Superior temporal gyrus (tissue), 1 donor: ENCODE measurements around the gene KLHL18.
A peak's percentile ranks its signal among the peaks of the same experiment; 100 is the strongest.
"Not testable (repeated sequence)": the region's sequence is repeated elsewhere in the genome, so short reads cannot be mapped to it uniquely, and the experiment has no call there.

Experiments used
- DNase-seq: peaks from one replicate; pipeline ENCODE4 v3.0.0-alpha.2; 2016; ENCODE audit errors: extremely low spot score

KLHL18 gene

DNA sequence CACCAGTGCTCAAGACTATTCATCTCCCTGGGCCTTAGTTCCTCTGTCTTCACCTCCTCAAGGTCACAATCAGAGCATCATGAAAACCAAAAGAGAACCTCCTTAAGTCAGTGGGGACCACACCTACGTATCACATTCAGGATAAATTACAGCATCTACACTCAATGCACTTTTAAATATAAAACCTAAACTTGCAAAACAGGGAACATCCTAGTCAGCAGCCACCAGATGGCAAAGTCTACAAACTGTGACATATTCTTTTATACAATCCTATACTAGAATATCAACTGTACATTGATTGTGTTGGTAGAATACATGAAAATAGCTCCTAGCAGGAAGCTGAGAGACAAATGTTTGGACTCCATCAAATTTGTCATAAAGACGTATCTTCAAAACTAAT, 8.1 kb upstream of the KLHL18 start:
- peak; percentile 33 for DNase-seq

DNA sequence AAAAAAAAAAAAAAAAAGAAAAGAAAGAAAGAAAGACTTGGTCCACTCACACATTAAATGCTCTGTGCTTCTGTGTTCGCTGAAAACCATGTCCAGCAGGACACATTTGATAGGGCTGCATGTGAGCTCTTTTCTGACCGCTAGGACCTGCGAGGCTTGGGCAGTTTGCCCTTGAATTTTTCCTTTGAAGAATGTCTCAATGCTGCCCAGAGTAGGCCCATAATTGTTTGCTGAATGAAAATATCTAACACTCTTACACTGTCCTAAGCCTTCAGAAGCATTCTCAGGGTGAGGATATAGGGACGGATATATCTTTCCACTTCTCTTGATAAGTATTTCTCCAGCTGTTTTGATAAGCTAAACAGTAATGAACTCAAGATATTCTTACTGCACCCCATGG, 6.2 kb upstream of the KLHL18 start:
- no peak for DNase-seq

DNA sequence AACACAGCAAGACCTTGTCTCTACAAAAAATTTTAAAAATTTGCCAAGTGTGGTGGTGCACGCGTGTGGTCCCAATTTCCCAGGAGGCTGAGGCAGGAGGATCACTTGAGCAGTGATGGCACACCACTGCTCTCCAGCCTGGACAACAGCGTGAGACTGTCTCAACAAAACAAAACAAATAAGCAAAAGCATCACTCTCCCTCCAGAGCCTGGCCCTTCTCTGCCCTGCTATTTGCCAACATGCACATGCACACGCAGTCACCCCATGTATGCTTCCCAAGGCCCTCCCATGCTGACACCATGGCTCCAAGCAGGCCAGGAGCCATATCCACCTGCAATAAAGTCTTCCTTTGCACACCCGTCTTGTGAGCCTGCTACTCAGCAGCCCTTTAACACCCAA, 2.2 kb upstream of the KLHL18 start:
- DNase-seq, result no peak

DNA sequence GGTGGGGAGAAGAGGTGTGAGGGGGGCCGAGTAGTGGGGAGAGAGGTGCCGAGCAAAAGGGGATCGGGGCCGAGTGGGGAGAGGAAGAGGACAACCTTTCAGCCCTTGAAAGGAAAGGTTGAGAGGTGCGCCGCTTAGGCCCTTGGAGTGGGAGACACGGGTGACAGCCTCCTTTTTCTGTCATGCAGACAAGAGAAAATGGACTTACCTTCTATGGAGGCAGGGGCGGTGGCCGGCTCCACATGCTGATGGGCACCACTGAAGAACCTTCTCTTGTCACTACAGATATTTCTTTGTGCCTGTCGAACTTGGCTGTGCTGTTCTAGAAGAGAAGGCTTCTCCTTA, 421 bp downstream of the KLHL18 start:
- DNase-seq, result peak; percentile 15

DNA sequence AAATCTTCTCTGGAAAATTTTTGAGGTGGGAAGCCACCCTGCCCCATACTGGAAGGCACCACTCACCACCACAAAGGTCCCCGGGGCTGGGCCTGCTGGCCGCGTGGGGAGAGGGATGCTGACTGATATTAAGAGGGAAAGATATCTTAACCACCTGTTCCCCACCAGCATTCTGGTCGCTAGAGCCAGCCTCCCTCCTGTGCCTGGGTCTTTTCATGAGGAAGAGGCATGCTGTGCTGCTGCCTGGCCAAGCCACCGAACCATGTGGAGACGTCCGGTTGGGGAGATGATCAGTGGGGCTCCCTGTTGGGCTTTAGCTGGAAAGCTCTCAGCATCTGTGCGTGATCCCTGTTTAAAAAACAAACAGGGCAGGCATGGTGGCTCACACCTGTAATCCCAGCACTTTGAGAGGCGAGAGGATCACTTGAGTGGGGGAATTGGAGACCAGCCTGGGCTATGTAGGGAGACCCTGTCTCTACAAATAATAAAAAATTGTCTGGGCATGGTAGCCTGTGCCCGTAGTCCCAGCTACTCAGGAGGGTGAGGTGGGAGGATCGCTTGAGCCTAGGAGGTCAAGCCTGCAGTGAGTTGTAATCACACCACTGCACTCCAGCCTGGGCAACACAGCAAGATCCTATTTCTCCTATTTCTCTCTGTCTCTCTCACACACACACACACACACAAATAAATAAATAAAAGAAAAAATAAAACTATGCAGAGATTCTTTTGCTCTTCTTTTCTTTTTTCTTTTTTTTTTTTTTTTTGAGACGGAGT, 1.0 kb downstream of the KLHL18 start:
- no peak for DNase-seq

DNA sequence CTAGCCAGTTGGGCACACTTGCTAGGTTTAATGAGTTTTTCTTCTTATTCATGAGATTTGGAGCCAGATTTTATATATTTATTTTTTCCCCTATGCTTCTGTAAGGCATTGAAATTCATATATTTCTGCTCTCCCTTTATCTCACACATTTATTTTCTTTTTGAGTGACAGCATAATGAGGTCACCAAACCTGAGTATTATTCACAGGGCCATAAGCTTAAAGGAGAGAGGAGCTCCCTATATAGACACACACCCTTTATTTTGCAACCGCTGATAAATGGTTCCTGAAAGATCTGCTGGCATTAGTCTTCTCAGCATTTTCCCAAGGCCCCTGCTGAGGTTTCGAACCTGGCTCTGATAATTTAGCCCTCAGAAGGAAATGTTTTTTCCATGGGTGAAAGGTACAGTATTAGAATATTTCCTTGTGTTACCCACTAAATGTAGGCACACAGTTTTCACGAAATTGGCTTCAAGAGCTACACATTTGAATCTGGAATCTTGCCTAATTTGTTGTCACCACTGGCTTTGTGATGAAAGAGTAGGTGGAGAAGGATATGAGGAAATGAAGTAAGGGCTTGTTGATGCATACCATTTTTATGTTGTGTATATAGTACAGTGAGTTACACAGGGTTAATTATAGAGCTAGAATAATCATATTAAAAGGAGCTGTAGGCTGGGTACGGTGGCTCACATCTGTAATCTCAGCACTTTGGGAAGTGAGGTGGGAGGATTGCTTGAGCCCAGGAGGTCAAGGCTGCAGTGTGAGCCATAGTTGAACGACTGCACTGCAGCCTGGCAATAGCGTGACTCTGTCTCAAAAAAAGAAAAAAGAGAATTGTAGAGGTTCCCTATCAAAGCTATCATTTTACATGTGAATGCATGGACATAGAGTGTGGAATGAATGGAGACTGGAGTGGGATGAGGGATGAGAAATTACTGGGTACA, 6.5 kb downstream of the KLHL18 start:
- DNase-seq, result no peak

DNA sequence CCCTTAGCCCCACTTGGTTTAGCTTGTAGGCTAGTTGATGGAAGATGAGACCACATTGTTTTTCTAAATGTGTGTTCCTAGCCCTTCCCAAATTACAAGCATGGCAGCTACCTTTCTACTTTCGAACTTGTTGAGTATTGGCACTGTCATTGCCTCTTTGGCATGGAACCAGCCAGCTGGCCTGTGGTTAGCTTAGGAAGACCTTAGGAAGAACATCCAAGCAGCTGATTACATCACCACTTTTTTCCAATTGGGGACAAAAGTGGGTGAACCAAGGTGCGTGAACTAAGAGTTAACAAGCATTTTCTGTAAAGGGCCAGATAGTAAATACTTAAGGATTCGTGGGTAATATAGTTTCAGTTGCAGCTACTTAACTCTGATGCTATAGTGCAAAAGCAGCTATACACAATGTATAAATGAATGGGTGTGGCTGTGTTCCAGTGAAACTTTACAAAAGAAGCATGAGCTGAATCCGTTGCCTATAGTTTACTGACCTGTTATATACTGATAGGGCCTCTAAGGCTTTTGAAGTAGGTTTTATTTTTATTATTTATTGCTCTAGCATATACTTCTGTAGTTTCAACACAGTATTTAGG, 8.5 kb downstream of the KLHL18 start:
- DNase-seq, result no peak

DNA sequence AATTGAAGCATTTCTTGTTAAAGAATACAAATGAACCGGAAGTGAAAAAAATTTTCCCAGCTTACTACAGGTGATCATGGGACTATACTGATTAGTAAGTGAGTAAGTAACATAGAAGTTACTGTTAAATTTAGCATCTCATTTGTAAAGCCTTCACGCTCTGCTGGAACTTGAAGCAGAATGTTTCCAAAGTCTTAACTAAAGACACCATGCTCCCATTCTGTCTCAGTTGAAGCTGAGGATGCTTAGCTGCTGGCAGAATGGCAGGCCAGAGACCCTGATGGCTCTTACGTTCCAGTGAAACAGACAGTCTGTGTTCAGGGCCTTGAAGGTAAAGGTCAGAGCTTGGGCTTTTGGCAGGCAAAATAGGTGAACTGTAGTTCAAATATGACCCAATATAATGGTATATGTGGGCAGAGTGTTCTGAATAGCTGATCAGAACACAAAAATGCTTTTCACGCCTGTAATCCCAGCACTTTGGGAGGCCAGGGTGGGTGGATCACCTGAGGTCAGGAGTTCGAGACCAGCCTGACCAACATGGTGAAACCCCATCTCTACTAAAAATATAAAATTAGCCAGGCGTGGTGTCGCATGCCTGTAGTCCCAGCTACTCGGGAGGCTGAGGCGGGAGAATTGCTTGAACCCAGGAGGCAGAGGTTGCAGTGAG, 9.1 kb downstream of the KLHL18 start:
- DNase-seq, result not testable (repeated sequence)

DNA sequence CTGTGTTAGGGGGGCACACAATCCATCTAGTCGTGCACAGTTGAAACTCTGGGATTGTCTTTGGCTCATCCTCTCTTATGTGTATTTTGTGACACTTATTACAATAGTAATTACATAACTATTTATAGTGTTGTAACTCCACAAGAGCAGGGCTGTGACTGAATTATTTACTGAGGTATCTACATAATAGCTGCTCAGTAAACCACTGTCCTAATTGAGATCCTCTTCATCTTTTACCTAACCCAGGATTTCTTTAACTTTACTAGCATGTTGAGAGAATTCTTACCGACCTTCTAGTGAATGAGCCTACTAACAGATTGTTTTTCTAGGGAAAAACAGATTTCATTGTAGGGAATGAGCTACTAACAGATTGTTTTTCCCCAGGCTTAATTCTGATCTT, 11.1 kb downstream of the KLHL18 start:
- no peak for DNase-seq

DNA sequence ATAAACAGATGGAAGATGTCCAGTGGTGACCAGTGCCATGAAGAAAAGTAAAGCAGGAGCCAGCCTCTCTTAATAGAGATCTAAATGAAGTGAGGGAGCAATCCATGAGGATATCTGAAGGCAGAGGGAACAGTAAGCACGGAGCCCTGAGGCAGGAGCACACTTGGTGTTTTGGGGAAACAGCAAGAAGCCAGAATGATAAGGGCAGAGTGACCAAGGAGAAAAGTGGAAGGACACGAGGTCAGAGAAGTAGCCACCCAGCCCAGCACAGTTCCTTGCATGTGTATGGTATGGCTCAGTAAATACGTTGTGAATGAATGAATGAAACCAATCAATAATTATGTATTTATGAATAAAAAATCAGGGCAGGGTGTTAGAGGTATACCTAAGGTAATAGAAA, 11.6 kb downstream of the KLHL18 start:
- DNase-seq, result no peak

DNA sequence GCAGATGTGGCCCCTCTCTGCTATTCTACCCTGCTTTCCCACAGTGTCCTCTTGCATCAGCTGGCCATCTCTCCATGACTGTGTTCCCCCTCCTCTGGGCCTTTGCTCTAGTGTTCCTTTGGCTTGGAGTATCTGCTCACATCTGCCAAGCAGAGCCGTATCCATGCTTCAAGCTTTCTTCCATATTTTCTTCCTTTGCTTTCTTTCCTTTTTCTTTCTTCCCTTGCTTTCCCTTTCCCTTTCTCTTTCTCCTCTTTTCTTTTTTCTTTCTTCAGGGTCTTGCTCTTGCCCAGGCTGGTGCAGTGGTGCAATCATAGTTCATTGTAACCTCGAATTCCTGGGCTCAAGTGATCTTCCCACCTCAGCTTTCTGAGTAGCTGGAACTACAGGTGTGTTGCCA, 12.6 kb downstream of the KLHL18 start:
- DNase-seq, result no peak

DNA sequence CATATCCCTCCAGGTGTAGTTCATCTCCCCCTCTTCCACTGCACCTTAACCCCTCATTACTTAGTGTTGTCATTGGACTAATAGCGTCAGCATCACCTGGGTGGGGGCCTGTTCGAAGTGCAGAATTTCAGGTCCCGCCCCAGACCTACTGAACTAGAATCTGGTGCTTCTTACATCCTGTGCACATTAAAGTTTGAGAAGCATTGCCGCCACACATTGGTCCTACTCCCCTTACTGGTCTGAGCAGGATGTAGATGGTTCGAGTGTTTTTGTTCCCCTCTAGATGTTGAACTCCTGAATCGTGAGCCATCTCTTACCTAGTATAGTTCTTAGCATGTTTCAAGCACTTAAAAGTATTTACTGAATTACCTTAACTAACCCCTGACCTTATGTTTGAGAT, 13.2 kb downstream of the KLHL18 start:
- DNase-seq, result no peak

DNA sequence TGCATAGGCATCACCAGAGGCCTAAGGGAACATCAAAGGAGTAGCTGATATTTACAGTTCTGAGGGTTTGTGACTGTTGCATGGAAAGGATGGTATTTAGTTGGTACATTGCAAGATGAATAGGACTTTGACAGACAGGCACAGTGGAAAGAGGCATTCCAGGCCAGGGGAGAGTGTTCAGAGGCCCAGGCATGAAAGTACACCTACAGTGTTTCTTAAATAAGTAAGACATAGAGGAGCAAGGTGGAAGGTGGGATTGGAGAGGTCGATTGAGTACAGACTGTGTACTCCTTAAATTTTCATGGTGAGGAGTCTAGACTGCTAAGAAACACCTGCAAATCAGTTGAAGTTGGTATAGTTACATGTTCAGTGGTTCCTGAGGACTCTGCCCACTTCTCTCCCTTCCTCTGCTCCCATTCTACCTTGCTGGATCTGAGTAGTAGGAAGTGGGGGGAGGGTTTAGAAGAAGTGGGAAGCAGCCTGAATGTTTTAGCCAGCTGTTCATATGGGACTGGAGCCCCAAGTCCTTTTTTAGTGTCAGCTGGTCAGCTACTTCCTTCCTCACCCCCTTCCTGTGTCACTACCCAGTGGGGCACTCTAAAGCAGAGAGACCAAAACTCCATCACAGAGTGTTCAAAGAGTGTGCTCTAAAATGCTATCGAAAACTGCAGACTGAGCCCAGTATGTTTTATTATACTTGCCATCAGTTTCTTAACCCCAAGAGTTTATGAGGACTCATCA, 14.0 kb downstream of the KLHL18 start:
- no peak for DNase-seq

DNA sequence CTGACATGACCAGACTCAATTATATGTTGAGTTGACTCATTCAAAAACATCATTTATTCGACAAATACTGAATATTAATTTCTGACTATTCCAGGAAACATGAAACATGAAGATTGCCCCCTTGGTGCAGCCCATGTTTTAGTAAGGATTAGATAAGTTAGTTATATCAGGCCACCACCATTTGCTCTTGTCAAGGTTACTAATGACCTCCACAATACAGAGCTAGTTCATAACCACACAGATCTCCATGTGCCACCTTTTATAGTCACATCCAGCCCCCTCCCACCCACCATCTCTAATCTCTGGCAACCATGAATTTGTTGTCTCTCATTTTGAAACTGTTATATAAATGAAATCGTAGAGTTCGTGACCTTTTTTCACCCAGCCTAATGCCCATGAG, 15.7 kb downstream of the KLHL18 start:
- no peak for DNase-seq

DNA sequence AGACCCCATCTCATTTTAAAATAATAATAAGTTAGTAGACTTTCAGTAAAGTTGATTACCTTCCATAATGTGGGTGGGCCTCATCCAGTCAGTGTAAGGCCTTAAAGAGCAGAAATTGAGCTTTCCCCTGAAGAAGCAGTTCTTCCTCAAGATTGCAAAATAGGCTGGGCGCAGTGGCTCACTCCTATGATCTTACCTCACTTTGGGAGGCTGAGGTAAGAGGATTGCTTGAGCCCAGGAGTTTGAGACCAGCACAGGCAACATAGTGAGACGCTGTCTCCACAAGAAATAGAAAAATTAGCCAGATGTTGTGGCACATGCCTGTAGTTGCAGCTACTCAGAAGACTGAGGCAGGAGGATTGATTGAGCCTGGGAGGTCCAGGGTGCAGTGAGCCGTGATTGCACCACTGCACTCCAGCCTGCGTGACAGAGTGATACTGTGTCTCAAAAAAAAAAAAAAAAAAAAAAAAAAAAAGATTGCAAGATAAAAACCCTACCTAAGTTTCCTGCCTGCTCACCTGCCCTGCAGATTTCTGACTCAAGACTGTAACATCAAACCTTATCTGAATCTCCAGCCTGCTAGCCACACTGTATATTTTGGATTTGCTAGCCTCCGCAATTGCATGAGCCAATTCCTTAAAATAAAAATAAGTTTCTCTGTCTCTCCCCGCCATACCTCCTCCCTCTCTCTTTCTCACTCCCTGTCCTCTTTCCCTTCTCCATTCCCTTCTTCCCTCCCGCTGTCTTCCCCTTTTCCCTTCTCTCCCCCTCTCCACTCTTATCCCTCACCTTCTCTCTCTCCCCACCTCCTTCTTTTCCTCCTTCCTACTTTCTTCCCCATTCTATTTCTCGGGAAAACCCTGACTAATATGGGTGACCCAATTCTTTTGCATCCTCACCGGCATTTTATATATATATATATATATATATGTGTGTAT, 16.9 kb downstream of the KLHL18 start:
- DNase-seq, result no peak

DNA sequence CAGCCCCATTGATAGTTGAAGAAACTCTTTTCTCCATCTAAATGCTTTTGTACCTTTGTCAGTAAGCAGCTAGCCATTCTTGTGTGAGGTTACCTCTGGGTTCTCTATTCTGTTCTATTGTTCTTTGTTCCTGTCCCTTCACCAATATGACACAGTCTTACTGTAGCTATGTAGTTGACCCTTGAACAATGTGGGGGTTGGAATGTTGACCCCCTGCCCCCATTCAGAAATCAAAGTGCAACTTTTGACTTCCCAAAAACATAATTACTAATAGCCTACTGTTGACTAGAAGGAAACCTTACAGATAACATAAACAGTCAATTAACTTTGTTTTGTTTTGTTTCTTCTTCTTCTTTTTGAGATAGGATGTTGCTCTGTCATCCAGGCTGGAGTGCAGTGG, 18.7 kb downstream of the KLHL18 start:
- no peak for DNase-seq

DNA sequence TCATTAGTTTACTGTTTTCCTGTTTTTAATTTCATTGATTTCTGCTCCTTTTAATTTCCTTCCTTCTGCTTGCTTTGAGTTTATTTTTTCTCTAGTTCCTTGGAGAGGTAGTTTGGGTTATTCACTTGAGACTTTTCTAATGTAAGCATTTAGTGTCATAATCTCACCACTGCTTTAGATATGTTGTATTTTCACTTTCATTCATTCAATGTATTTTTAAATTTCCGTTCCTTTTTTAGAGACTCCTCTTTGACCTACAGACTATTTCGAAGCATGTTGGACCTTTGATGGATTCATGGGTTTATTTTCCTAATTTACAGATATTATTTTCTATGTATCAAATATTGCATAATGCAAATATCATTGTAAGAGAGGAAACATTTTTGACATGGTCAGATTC, 23.3 kb downstream of the KLHL18 start:
- no peak for DNase-seq

DNA sequence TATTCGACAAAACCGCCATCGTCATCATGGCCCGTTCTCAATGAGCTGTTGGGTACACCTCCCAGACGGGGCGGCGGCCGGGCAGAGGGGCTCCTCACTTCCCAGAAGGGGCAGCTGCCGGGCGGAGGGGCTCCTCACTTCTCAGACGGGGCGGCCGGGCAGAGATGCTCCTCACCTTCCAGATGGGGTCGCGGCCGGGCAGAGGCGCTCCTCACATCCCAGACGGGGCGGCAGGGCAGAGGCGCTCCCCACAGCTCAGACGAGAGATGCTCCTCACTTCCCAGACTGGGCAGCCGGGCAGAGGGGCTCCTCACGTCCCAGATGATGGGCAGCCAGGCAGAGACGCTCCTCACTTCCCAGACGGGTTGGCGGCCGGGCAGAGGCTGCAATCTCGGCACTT, 26.5 kb downstream of the KLHL18 start:
- not testable (repeated sequence) for DNase-seq

DNA sequence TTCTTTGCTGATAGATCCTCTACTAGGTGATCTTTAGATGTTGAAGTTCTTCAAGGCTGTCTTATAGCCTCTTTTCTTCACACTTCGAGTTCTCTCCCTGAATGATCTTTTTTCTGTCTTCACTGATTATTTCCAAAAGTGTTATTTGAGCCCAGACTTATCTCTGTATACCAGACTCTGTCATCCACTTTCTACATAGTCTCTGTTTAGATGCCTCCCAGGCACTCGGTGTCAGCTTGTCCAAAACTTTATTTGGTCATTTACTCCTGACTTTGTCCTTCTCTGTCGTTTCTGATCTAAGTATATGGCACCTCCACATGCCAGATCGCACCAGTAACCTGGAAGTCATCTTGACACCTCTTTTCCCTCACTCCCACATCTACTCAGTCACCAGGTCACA, 27.6 kb downstream of the KLHL18 start:
- no peak for DNase-seq

DNA sequence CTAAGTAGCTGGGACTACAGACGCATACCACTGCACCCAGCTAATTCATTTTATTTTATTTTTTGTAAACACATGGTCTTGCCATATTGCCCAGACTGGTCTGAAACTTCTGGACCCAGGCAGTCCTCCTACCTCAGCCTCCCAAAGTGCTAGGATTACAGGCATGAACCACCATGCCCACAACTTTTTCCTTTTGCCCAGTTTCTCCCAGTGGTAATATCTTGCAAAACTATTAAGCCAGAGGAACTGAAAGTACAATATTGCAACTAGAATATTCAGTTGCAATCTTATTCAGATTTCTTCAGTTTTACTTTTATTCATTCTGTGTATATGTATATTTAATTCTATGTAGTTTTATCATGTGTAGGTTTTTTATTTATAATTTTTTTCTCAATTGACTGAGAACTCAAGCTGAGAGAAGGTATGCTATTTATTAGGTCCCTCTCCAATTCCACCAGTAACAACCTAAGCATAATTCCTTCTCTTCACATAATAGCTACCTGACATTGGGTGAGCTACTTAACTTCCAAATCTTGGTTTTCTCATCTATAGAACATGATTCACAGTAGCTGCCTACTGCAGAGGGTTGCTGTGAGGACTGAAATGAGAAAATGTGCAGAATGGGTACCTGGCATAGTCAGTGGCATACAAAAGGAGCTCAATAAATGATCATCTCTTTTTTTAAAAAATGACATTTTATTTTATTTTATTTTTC, 30.8 kb downstream of the KLHL18 start:
- DNase-seq, result no peak
